Caco-2 (cell line): ENCODE data around the gene RASL10B. TPM values are rescaled to one million over a fixed set of nuclear protein-coding genes. Genes with fewer than 3 reads are reported as not detected.

ENCODE experiments used
- BruUV-seq: library from RNA; stranded (reverse); fragments of 400-500 nt; replicated peaks from 2 replicates; lab custom pipeline; 2021; lab: Mats Ljungman, UMichigan
- CTCF ChIA-PET: fragments of 300-600 bp; sonication (Branson Sonifier 250); formaldehyde crosslinking; loops from one replicate; lab custom pipeline; 2022; ENCODE audit warnings: antibody characterized with exemption; lab: Charles Lee
- POLR2A ChIA-PET: fragments of 300-600 bp; sonication (Branson Sonifier 250); formaldehyde crosslinking; loops from one replicate; lab custom pipeline; 2022; ENCODE audit warnings: antibody characterized with exemption; lab: Charles Lee
- DNase-seq, 2 experiments: peaks; one replicate each; pipeline versions ENCODE4 v3.0.0 to v3.0.0-alpha.2; 2020 to 2022
- H3K27me3 ChIP-seq: replicated peaks from 2 replicates; pipeline ENCODE4 v1.6.0; 2011; ENCODE audit warnings: low read length; ENCODE audit not compliant: control insufficient read depth, insufficient read depth
- H3K36me3 ChIP-seq: 2 replicates; pipeline ENCODE4 v1.5.1; 2011; ENCODE audit warnings: low read length; ENCODE audit not compliant: control insufficient read depth, insufficient read depth
- H3K4me1 ChIP-seq: fragments of 250-450 bp; sonication (Bioruptor Pico); 2 replicates; pipeline ENCODE4 v1.5.1; 2020; ENCODE audit warnings: mild to moderate bottlenecking
- H3K4me3 ChIP-seq: 2 replicates; pipeline ENCODE4 v1.5.1; 2011; ENCODE audit warnings: low read depth, mild to moderate bottlenecking, control low read depth, low read length
- H3K9me3 ChIP-seq: fragments of 250-450 bp; sonication (Bioruptor Pico); 2 replicates; pipeline ENCODE4 v1.5.1; 2020; ENCODE audit warnings: mild to moderate bottlenecking, moderate library complexity
- H3K27ac Mint-ChIP-seq: one replicate; pipeline ENCODE4 v1.8.0; 2022; ENCODE audit warnings: mixed read lengths; ENCODE audit not compliant: unreplicated experiment
- H3K27me3 Mint-ChIP-seq: one replicate; pipeline ENCODE4 v1.8.0; 2022; ENCODE audit warnings: mixed read lengths; ENCODE audit not compliant: insufficient read depth, unreplicated experiment
- H3K36me3 Mint-ChIP-seq: one replicate; pipeline ENCODE4 v1.8.0; 2022; ENCODE audit warnings: mild to moderate bottlenecking, mixed read lengths; ENCODE audit not compliant: insufficient read depth, unreplicated experiment
- H3K4me1 Mint-ChIP-seq: one replicate; pipeline ENCODE4 v1.8.0; 2022; ENCODE audit warnings: low read depth, mixed read lengths; ENCODE audit not compliant: unreplicated experiment
- H3K4me3 Mint-ChIP-seq: one replicate; pipeline ENCODE4 v1.8.0; 2022; ENCODE audit warnings: mild to moderate bottlenecking, moderate library complexity, mixed read lengths; ENCODE audit not compliant: unreplicated experiment
- H3K9me3 Mint-ChIP-seq: one replicate; pipeline ENCODE4 v1.8.0; 2022; ENCODE audit warnings: mixed read lengths; ENCODE audit not compliant: unreplicated experiment
- CTCF ChIP-seq, 2 experiments: fragments of 200-600 bp in 1 of 2; IDR thresholded peaks; 1 replicate in 1 of 2; 2 replicates in 1 of 2; pipeline versions ENCODE4 v1.5.1 to v1.8.0; 2011 to 2022; ENCODE audit warnings: antibody characterized with exemption in 1 of 2, control low read depth in 1 of 2, inconsistent platforms in 1 of 2, low read depth in 1 of 2, low read length in 1 of 2, mild to moderate bottlenecking in 1 of 2, moderate library complexity in 1 of 2; ENCODE audit not compliant: insufficient read depth in 1 of 2, severe bottlenecking in 1 of 2, unreplicated experiment in 1 of 2
- intact Hi-C: fragments of 100-400 bp; cut with micrococcal nuclease; formaldehyde crosslinking; loops from one replicate; pipeline ENCODE4 v1.10.0; 2022; ENCODE audit not compliant: unreplicated experiment
- total RNA-seq: library from RNA; stranded (reverse); gene quantifications from 2 replicates; pipeline ENCODE4 v1.2.3, GENCODE V29; 2022

RASL10B gene
- total RNA-seq, 1 experiment from 2014 or later = 13.3 TPM

GRCh38 chr17:35732806-35733136, 1.3 kb downstream of the RASL10B start:
- ChIA-PET POLR2A (no interaction called here), CTCF (interaction anchor here (0.7 to 2.4 kb wide), 2 partner anchors 15 to 32 kb away, joined by 3 to 16 read pairs; no protein-coding TSS in a partner anchor)
- Mint-ChIP-seq H3K4me1 (peaks cover 9% of the 10 kb centered on the region), H3K9me3 (no peaks in the 10 kb centered on the region), H3K36me3 (peaks cover 6% of the 10 kb centered on the region), H3K27ac (no peak overlapping the region), H3K27me3 (no peaks in the 10 kb centered on the region), H3K4me3 (peak overlapping the region; percentile 75)
- H3K4me1 ChIP-seq = peaks cover 7% of the 10 kb centered on the region
- BruUV-seq = no TSS peak
- DNase-seq = no peak
- H3K36me3 ChIP-seq = no peaks in the 10 kb centered on the region
- peak overlapping the region; percentile 46 for H3K4me3 ChIP-seq
- TF ChIP-seq CTCF (IDR thresholded peaks at IDR 0.05; ENCODE audit: insufficient read depth in 1 of 2, low read depth in 1 of 2, low read length in 1 of 2, severe bottlenecking in 1 of 2, unreplicated experiment in 1 of 2) = no peak
- no peaks in the 10 kb centered on the region for H3K9me3 ChIP-seq
- intact Hi-C loops = no loop called here
- no peaks in the 10 kb centered on the region for H3K27me3 ChIP-seq

DNA sequence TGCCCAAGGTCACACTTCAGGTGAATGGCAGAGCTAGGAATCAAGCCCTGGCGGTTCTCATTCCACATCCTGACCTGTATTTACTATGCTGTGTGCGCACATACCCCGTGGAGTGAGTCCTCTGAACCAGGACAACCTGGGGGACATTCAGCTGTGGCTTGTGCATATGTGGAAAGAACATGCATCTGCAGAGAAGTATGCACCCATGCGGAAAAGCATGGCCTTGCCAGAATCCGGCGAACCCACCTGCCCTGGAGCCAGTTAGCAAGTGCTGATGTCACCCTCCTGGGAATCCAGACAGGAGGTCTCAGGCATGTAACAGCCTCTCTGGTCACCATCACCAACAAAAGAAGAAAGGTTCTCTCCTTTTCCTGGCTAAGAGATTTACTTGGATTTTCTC, 1.9 kb downstream of the RASL10B start:
- no peak overlapping the region for H3K4me3 Mint-ChIP-seq
- no peak overlapping the region for H3K27ac Mint-ChIP-seq
- H3K36me3 Mint-ChIP-seq = peaks cover 6% of the 10 kb centered on the region
- no peaks in the 10 kb centered on the region for H3K27me3 ChIP-seq
- H3K9me3 ChIP-seq = no peaks in the 10 kb centered on the region
- BruUV-seq = no TSS peak
- H3K4me1 Mint-ChIP-seq = peaks cover 9% of the 10 kb centered on the region
- no peak for TF ChIP-seq CTCF (IDR thresholded peaks at IDR 0.05; ENCODE audit: insufficient read depth in 1 of 2, low read depth in 1 of 2, low read length in 1 of 2, severe bottlenecking in 1 of 2, unreplicated experiment in 1 of 2)
- no peak for DNase-seq
- H3K9me3 Mint-ChIP-seq = no peaks in the 10 kb centered on the region
- H3K27me3 Mint-ChIP-seq = no peaks in the 10 kb centered on the region
- H3K36me3 ChIP-seq = no peaks in the 10 kb centered on the region
- H3K4me1 ChIP-seq = peaks cover 7% of the 10 kb centered on the region
- no peak overlapping the region for H3K4me3 ChIP-seq
- POLR2A ChIA-PET = no interaction called here
- intact Hi-C loops = no loop called here
- CTCF ChIA-PET = interaction anchor here (0.7 kb wide), 1 partner anchor 11 kb away, joined by 3 read pairs; no protein-coding TSS in a partner anchor

- Histone ChIP-seq H3K4me1 (peaks cover 7% of the 10 kb centered on the region), H3K9me3 (no peaks in the 10 kb centered on the region), H3K36me3 (no peaks in the 10 kb centered on the region), H3K4me3 (no peak overlapping the region), H3K27me3 (no peaks in the 10 kb centered on the region)
- H3K36me3 Mint-ChIP-seq = peaks cover 6% of the 10 kb centered on the region
- no peak for DNase-seq
- ChIA-PET CTCF (interaction anchor here (0.6 kb wide), 1 partner anchor 29 kb away, joined by 3 read pairs; no protein-coding TSS in a partner anchor), POLR2A (no interaction called here)
- no peak overlapping the region for H3K27ac Mint-ChIP-seq
- H3K4me1 Mint-ChIP-seq = peaks cover 9% of the 10 kb centered on the region
- BruUV-seq = no TSS peak
- H3K4me3 Mint-ChIP-seq = no peak overlapping the region
- intact Hi-C loops = no loop called here
- peaks cover 2% of the 10 kb centered on the region for H3K27me3 Mint-ChIP-seq
- H3K9me3 Mint-ChIP-seq = no peaks in the 10 kb centered on the region
- no peak for TF ChIP-seq CTCF (IDR thresholded peaks at IDR 0.05; ENCODE audit: insufficient read depth in 1 of 2, low read depth in 1 of 2, low read length in 1 of 2, severe bottlenecking in 1 of 2, unreplicated experiment in 1 of 2)
These were observed 3.0 kb downstream of the RASL10B start for GRCh38 chr17:35734396-35734795.
